ENCODE measurements around the gene MYH11.
"Not testable (repeated sequence)": the region's sequence is repeated elsewhere in the genome, so short reads cannot be mapped to it uniquely, and the experiment has no call there.

Gene MYH11

DNA sequence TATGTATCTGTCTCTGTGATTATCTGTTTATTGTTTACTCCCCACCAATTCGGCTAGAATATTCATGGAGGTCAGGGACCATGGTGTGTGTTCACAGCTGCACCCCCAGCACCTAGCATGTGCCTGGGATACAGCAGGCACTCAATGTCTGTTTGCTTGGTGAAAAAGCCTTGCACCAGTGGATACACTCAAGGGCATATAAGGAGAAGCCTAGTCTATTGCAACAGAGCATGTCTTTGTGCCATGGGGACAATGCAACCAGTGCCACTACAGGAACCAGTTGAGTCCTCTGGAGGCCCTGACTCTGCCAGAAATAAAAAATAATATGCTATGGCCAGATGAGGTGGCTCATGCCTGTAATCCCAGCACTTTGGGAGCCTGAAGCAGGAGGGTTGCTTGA is 113.2 kb downstream of the MYH11 start:
- no peak for DNase-seq

DNA sequence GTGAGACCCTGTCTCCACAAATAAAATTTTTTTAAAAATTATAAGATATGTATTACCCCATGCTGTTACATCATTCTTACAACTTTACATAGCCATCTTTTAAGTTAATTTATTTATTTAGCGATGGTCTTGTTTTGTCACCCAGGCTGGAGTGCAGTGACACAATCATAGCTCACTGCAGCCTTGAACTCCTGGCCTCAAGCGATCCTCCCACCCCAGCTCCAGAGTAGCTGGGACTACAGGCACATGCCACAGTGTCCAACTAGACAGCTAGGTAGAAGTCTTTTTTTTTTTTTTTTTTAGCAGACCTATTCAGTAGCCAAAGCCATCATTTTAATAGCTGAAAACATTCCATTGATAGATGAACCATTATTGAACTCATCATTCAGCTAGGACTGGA is 114.1 kb downstream of the MYH11 start:
- DNase-seq: no peak

DNA sequence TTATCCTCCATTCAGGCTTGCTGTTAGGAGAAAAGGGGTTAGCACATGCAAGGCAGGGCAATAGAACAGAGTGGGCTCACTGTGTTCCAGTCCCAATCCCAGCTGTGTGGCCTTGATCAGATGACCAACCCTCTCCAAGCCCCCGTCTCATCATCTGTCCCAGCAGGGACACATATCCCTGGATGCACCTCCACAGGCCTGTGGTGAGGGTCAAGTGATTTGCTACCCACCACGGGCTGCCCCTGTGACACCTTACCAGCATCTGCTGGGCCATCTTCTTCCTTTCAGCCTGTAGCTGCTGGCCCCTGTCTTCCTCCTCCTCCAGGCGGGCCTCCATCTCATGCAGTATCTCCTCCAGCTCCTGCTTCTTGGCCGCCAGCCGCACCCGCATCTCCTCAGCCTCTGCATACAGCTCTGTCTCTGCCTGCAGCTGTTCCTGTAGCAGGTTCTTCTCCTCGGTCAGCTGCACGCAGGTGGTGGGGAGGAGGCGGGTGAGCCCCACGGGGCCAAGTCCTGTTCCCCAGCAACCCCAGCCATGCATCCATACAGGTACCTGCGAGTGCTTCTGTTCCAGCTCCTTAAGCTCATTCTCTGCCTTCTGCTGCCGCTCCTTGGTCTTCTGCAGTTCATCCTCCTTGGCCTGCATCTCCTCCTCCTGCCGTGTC is 115.5 kb downstream of the MYH11 start:
- no peak for DNase-seq

DNA sequence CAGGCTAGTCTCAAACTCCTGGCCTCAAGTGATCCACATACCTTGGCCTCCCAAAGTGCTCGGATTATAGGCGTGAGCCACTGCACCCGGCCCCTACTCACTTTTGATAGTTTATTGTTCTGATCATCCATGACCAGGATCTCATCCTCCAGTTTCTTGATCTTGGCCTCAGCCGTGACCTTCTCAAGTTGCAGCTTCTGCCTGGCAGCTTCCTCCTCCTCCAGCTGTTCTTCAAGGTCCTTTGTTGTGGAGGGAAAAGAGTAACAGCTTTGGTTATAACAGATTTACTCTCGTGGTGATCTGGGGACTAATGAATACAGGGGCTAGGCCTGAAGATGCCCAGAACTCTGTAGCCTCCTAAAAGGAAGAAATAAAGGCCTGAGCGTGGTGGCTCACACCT is 116.9 kb downstream of the MYH11 start:
- no peak for DNase-seq

DNA sequence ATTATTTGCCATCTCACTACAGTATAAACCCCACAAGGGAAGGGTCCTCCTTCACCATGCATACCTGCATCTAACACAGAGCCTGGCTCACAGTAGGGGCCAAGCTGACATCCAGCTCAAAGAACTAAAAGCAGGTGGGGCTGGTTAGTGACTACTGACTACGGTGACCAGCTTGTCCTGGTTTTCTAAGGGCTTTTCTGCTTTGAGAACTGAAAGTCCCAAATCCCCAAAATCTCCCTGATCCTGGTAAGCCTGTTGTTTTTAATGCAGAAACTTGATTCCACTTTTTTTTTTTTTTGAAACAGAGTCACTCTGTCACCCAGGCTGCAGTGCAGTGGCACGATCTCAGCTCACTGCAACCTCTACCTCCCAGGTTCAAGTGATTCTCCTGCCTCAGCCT is 117.4 kb downstream of the MYH11 start:
- no peak for DNase-seq

DNA sequence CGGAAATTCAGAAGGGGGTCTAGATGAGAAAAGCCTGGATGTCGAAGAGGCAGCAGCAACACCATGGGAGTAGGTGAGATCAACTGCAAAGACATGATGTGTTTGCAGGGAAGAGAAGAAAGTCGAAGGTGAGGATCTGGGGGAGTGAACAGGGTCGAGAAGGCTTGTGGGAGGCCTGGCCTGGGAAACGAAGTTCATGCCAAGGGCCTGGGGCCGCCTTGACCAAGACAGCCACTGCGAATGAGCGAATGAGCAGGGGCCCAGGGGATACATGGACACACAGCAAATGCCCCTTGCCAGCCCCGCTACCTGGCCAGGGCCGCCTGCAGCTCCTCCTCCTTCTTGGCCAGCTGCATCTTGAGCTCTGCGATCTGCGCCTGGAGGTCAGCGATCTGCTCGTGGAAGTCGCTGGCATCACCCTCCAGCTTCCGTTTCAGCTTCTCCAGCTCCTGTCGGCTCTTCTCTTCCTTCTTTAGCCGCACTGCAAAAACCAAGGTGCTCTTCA is 119.6 kb downstream of the MYH11 start:
- no peak for DNase-seq

DNA sequence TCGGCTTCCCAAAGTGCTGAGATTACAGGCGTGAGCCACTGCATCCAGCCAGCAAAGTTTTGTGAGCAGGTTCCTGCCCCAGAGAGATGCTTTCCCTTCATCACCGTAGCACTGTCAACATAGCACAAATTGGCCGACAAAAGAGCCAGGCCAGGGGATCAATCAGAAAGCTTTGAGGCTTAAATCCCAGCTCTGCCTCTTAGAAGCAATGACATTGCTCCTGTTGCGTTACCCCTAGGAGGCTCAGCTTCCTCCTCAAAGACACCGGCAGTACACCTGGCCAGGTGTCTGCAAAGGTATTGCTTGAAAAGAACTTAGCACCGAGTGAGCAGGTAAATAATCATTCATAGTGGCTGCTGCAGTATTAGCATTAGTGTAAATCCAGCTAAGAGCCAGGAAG is 120.3 kb downstream of the MYH11 start:
- no peak for DNase-seq

DNA sequence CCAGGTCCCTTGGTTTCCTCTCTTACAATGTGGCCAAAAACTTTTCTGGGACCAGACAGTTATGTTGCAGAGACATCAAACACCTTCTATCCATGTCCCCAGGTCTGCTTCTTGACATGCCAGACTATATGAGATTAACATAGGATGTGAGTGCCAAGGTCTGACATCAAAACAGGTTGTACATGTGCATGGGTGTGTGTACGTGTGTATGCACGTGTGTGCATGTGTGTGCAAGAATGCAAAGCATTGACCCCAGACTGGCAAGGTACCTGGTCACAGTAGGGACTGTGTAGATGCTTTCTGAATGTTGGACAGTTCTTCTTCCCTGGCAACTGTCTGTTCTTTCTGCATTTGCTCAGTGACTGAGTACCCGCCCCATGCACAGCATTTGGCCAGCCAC is 121.2 kb downstream of the MYH11 start:
- DNase-seq: no peak

DNA sequence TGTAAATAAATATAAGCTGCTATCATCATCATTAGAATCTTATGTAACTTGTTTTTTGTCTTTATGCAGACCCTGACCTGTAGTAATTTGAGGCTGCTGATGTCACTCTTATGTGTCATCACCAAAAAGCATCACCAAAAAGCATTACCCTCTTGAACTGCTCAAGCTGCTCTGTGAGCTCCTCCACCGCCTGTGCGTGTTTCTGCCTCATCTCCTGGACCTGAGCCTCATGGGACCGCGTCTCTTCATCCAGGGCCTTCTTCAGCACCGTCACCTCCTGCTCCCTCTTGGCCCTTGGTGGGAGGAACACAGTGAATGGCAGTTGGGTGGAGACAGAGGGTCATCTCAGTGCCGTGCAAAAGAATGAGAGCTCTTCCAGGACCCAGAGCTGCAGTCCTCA is 124.4 kb downstream of the MYH11 start:
- no peak for DNase-seq

DNA sequence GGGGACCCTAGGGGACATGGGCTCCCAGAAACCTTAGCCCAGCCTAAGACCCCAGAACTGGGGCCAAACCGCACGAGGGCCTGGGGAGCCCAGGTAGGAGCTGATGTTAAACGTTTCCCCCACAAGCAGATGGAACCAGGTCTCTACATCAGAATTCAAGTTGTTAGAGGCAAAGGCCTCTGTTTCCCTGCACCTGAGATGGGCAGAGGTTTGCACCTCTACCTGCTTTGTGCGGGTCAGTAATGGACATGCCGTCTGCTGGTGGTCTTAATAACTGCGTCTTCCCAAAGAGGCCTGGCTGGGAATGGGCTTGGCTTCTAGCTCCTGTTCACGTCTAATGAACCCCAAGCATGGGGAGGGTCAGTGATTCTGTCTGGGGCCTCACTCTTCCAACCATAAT is 127.7 kb downstream of the MYH11 start:
- no peak for DNase-seq

DNA sequence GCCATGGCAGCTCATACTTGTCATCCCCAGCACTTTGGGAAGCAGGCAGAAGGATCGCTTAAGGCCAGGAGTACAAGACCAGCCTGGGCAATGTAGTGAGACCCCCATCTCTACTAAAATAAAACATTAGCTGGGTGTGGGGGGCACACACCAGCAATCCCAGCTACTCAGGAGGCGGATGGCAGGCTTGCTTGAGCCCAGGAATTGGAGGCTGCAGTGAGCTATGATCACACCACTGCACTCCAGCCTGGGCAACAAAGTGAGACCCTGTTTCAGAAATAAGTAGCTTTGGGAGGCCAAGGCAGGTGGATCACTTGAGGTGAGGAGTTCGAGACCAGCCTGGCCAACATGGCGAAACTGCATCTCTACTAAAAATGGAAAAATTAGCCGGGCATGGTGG is 129.1 kb downstream of the MYH11 start:
- not testable (repeated sequence) for DNase-seq

DNA sequence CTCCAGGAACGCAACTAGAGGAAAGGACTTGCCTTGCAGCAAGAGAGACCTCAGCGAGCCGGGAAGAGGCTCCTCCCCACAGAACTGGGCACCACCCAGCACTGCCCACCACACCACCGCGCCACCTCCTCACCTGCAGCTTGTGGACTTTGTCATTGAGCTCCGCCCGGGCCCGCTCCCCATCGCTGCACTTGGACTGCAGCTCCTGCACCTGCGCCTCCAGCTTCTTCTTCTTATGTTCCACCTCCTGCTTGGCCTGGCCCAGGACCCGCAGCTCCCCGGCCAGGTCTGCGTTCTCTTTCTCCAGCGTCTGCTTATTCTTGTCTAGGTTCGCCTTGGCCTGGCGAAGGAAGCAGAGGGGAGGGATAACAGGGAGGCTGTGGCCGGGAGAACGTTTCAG is 130.1 kb downstream of the MYH11 start:
- DNase-seq: no peak

DNA sequence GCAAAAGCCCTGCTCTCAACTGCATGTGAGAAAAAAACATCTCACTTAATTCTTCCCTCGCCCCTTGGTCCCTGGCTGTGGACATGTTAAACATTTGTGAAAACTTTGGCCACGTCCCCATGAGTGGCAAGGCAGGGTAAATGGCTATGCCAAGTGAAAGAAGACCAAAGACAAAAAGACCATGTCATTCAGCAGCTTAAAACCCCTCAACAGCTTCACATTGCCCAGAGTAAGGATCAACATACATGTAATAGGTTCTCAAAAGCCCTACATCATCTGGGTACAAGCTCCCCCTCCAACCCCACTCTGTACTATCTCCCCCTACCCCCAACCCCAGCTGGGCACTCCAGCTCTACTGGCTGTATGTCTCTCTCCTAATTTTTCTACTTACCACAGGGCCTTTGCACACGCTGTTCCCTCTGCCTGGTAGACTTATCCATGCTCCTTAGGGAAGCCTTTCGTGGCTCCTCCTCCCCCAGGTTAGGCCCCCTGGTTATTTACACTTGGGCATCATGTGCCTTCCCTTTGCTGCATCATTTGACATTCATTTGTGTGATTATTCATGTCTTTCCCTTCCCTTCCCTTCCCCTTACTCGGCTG is 131.1 kb downstream of the MYH11 start:
- no peak for DNase-seq

DNA sequence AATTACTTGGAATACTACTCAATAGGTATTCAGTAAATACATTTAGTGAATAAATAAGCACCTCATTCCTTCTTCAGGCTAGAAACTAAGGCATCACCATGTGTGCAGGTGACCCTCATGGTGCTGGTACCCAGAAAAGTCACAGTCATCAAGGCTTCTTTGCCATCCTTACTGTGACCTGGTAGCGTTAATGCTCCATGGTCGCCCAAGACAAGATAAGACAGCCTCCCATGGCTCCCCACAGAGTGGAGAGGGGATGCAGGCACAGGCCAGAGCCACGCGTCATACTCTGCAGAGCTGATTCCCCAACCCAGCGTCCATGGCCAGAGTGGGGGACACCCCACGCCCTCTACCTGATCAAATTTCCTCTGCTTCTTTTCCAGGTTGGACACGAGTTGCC is 133.0 kb downstream of the MYH11 start:
- DNase-seq: no peak

DNA sequence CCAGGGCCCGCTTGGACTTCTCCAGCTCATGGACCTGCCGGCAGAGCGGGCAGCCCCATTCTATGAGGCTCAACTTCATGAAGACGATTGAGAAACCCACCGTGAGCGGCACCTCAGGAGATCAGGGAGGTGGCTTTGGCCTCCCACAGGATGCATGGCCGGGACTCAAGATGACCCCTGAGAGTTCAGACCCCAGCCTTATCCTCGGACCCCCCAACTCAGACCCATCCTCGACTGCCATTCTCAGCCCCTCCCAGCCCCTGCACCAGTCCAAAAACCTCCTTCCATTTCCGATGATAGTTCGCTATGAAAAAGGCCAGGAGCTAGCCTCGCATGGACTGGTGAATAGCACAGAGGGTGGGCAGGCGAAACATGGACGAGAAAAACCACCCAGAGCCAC is 135.8 kb downstream of the MYH11 start:
- DNase-seq: no peak

DNA sequence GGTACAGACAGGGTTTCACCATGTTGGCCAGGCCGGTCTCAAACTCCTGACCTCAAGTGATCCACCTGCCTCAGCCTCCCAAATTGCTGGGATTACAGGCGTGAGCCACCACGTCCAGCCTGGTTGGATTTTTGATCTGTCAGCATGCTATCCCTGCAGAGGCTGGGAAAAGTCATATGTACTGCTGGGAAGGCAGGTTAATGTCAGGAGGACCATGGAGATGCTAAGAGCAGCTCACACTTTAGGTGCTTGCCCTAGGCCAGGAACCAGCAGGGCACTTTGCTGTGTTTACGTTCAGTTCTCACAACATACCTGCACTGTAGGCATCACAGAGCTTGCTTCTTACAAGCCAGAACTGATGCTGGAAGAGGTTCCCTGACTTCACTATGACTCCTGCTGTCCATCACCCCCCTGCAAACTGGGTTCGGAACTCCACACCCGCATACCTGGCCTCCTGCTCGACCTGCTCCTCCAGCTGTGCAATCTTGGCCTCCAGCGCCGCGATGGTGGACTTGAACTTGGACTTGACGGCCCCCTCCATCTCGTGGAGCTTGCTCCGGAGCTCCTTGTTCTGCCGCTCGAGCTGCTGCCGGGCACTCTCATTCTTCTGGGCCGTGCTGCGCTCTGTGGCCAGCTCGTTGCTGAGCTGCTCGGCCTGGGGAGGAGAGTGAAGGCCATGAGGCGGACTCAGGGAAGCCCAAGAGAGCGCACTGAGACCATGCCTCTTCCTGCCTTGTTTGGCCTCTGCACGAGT is 140.0 kb downstream of the MYH11 start:
- DNase-seq: no peak

DNA sequence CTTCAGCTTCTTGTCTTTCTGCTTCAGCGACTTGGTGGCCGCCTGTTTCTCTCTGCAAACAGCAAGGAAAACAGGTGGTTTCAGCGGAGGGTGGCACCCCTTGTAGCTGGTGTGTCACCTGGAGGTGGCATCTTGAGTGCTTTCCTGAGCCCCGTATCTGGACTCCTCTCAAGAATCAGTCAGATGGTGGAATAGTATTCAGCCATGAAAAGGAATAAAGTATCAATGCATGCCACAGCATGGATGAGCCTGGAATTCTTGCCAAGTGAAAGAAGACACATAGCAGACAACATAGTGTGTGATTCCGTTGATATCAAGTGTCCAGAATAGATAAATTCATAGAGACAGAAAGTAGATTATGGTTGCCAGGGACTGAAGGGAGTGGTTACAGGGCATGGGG is 141.6 kb downstream of the MYH11 start:
- no peak for DNase-seq

DNA sequence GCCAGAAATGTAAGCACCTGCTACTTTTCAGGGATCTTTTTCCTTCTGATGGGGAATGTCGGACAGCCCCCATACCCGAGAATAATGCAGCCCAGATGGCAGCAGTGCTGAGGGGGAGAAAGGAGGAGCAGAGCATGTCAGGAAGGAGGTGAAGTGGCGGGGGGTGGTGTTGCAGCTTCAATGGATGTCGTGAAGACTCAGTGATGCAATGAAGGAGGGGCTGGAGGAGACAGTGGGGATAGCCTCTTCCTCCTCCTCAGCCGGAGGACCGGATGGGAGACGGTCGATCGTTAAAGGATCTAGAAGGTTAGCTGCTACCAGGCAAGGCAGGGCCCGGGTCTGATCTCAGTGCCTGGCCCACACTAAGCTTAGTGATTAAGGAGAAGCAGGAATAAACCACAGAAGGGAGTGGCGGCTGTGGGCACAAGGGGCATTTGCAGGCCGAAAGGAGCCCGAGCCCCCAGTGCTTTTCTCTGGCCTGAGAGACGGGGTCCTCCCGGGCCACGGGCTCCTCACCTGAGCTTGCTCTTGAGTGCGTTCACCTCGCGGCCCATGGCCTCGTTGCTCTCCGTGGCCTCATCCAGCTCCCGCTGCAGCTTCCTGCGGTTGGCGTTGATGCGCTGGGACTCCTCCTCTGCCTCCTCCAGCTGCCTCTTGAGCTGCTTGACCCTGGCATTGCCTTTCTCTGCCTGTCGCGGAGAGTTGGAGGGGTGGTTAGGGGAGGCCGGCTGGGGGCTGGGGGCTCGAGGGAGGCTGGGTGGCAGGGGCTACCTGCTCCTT is 142.2 kb downstream of the MYH11 start:
- DNase-seq: no peak

DNA sequence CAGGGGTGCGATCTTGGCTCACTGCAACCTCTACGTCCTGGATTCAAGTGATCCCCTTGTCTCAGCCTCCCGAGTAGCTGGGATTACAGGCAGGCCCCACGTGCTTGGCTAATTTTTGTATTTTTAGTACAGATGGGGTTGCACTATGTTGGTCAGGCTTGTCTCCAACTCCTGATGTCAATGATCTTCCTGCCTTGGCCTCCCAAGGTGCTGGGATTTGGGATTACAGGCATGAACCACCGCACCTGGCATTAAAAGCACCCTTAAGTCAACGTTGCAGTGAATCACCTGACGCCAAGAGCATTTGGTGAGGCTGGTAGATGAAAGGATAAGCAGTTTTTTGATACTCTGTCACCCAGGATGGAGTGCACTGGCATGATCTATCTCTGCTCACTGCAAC is 147.8 kb downstream of the MYH11 start:
- DNase-seq: no peak

DNA sequence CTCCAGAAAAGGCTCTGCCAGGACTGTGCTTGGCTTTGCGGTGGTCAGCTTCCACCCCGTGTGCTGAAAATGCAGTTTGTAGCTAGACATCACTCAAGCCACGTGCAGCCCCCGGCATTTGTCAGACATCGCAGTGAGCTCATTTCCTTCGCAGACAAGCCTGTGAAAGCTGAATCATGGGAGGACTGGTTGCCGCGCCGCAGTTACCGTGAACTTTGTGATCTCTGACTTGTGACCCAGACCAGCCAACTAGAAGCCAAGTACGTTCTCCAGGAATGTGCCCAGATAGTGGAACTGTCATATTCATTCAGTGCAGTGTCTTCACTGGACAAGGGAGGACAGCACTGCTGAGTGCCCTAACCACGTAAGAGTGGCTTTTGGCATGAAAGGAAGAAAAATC is 148.7 kb downstream of the MYH11 start:
- DNase-seq: no peak

DNA sequence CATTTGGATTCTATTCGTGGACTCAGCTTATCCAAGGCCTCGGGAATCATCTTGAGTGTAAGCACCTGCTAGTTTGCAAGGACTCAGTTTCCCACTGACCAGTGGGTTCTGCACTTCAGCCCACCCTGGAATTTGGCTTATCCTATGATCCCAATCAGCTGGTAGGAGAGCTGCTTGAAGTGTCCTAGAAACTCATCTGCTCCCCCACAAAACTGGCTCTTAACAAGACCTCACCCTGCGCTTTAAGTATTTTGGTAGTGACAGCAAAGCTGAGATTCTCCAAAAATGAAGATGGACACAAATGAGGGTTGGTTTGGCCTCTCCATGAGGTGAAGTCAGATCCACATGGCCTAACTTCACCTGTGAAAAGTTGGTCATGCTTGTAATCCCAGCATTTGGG is 149.5 kb downstream of the MYH11 start:
- no peak for DNase-seq

DNA sequence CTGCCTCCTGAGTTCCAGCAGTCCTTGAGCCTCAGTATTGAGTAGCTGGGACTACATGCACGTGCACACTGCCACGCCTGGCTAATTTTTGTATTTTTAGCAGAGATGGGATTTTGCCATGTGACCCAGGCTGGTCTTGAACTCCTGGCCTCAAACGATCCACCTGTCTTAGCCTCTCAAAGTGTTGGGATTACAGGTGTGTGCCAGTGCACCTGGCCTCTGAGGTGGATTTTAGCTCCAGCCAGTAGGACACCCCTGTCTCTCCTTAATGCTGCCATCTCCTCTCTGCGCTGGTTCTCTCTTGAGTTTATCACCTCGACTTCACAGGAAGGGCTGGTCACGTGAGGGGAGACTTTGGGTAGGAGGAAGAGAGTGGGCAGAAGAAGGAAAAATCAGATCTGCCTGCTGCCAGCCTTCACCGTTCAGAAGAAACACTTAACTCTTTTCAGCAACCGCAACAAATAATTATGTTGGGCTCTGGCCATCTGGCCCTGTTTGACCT is 151.7 kb downstream of the MYH11 start:
- DNase-seq: no peak

DNA sequence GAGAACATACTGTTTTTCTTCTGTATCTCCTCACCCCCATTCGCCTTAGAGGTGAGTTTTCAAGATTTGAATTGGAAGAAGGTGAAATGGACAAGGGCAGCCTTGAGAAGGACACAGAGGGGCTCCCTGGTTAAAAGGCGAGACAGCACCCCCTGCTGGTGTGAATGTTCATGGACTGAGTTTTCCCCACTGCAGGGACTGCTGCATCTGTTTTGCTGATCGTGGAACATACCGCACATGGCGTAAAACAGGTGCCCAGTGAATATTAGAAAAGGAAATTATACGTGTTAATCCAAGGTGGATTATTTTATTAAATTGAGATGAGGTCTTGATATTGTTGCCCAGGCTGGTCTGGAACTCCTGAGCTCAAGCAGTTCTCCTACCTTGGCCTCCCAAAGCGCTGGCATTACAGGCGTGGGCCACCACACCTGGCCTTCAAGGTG is 152.3 kb downstream of the MYH11 start:
- peak; percentile 59 for DNase-seq
